ENCODE results near the gene TOPBP1. TPM values are rescaled to one million over a fixed set of nuclear protein-coding genes. Genes with fewer than 3 reads are reported as not detected.

The TOPBP1 gene
- total and polyA plus RNA-seq, 2 of the 4 experiments (the other 2 are of a cell fraction): 19.5 to 50.5 TPM

- peak overlapping the region; percentile 92 for H4K91ac ChIP-seq (ENCODE audit: insufficient read depth, low read depth, low read length)
- H3K14ac ChIP-seq (replicated peaks; ENCODE audit: low read depth, low read length): peak overlapping the region; percentile 97
- peak overlapping the region; percentile 77 for H3K4me2 ChIP-seq (ENCODE audit: low read depth, low read length)
- intact Hi-C loops (cut with micrococcal nuclease) (loop anchor here (1.0 to 10.0 kb wide), 4 partner anchors 37 to 850 kb away; partner anchors contain the start of genes NPHP3 and SRPRB), dilution Hi-C loops (cut with HindIII; ENCODE audit: low sequenced_read_pairs, unreplicated experiment) (no loop called here), in situ Hi-C loops (cut with MboI; ENCODE audit: low sequenced_read_pairs) (no loop called here)
- TF ChIP-seq MAFK (IDR thresholded peaks at IDR 0.05; ENCODE audit: low read depth, low read length) (peak; percentile 51), NFE2L2 (IDR thresholded peaks at IDR 0.05; ENCODE audit: low read depth, low read length) (peak; percentile 89), RAD21 (IDR thresholded peaks at IDR 0.05; ENCODE audit: low read length) (no peak), POLR2A (IDR thresholded peaks at IDR 0.05; ENCODE audit: low read depth, low read length) (no peak), BHLHE40 (IDR thresholded peaks at IDR 0.05; ENCODE audit: low read depth, low read length) (peak; percentile 84), MAZ (IDR thresholded peaks at IDR 0.05; ENCODE audit: borderline replicate concordance, low read depth, low read length) (peak; percentile 93; the same call in 1 of the 2 replicates), CEBPB (IDR thresholded peaks at IDR 0.05; ENCODE audit: low read depth, low read length) (no peak), RFX5 (IDR thresholded peaks at IDR 0.05; ENCODE audit: low read depth, low read length) (0 out of 2 replicates have a peak, but pooled peaks have one; percentile 27), USF2 (IDR thresholded peaks at IDR 0.05; ENCODE audit: low read depth, low read length) (peak; percentile 37; the same call in 1 of the 2 replicates), CTCF (conservative IDR thresholded peaks at IDR 0.05; ENCODE audit: low read depth, low read length) (peak; percentile 22)
- peak overlapping the region; percentile 80 for H2BK20ac ChIP-seq (ENCODE audit: low read depth, low read length)
- H3K27ac ChIP-seq (ENCODE audit: insufficient read depth, low read length): peak overlapping the region; percentile 76
- H3K27me3 ChIP-seq (ENCODE audit: control insufficient read depth, insufficient read depth, low read length): no peaks in the 10 kb centered on the region
- H4K5ac ChIP-seq (ENCODE audit: low read depth, low read length): peak overlapping the region; percentile 79
- peak overlapping the region; percentile 95 for H2BK120ac ChIP-seq (ENCODE audit: low read depth, low read length)
- peak overlapping the region; percentile 73; the same call in 1 of the 2 replicates for H3K18ac ChIP-seq (ENCODE audit: low read depth, low read length)
- peak overlapping the region; percentile 66 for H3K9ac ChIP-seq (ENCODE audit: low read depth, low read length)
- H3K79me1 ChIP-seq (ENCODE audit: low read depth in 1 of 2, low read length in 2 of 2): peaks cover 0 to 21% of the 10 kb centered on the region in 2 experiments; a peak in 3 of 4 replicates
- H2AK9ac ChIP-seq (replicated peaks; ENCODE audit: low read depth, low read length, poor library complexity): peak overlapping the region; percentile 63
- WGBS, 2 experiments (ENCODE audit: extremely low coverage in 2 of 2, insufficient read length in 1 of 2): 2% methylated on average over 16 of the region's 33 CpGs; no CpG with 5 or more reads in 1 of the 2 experiments
- peak overlapping the region; percentile 99 for H2BK15ac ChIP-seq (ENCODE audit: low read depth, low read length)
- peak overlapping the region; percentile 88 for H2AFZ ChIP-seq (replicated peaks; ENCODE audit: low read length, poor library complexity)
- peaks cover 10% of the 10 kb centered on the region for H3K36me3 ChIP-seq (ENCODE audit: control insufficient read depth, insufficient read depth, low read length)
- peak overlapping the region; percentile 91 for H3K56ac ChIP-seq (ENCODE audit: extremely low read depth, insufficient read depth, low read length)
- H2AK5ac ChIP-seq (ENCODE audit: low read depth, low read length): peak overlapping the region; percentile 69; the same call in 1 of the 2 replicates
- peak overlapping the region; percentile 75 for H3K4me3 ChIP-seq (ENCODE audit: insufficient read depth, low read depth, low read length)
- peak; percentile 100 for DNase-seq
- peak overlapping the region; percentile 96 for H3K23ac ChIP-seq (ENCODE audit: low read depth, low read length)
- POLR2A ChIA-PET (ENCODE audit: unreplicated experiment): interaction anchor here (0.6 to 1.2 kb wide), 3 partner anchors 10 to 104 kb away, joined by 3 to 8 read pairs (median 3); no protein-coding TSS in a partner anchor
- ATAC-seq (ENCODE audit: low read depth): peak; percentile 85
- H3K4ac ChIP-seq (ENCODE audit: low read depth, low read length): peak overlapping the region; percentile 92
- CTCF ChIA-PET: interaction anchor here (1.0 kb wide), 1 partner anchor 37 kb away, joined by 3 read pairs; no protein-coding TSS in a partner anchor
- peak overlapping the region; percentile 89 for H2BK5ac ChIP-seq (ENCODE audit: low read depth, low read length, poor library complexity, severe bottlenecking)
- peak overlapping the region; percentile 56 to 98 for H4K8ac ChIP-seq (ENCODE audit: low read depth in 2 of 2, low read length in 2 of 2)
- peaks cover 8% of the 10 kb centered on the region for H3K9me1 ChIP-seq (ENCODE audit: insufficient read depth, low read length)
- H3K9me3 ChIP-seq (ENCODE audit: control insufficient read depth, insufficient read depth, low read length): no peaks in the 10 kb centered on the region
- peaks cover 15% of the 10 kb centered on the region for H3K4me1 ChIP-seq (ENCODE audit: control insufficient read depth, insufficient read depth, low read length)
- BruUV-seq (replicated peaks): no TSS peak
- peaks cover 38% of the 10 kb centered on the region for H4K20me1 ChIP-seq (ENCODE audit: insufficient read depth, low read length)
Observed at GRCh38 chr3:133573054-133573628, 88.6 kb downstream of the TOPBP1 start.
